HepG2 (cell line): ENCODE measurements around the gene ZBTB7B. TPM values are rescaled to one million over a fixed set of nuclear protein-coding genes. Genes with fewer than 3 reads are reported as not detected.

ENCODE experiments used
- ATAC-seq: fragments of 200-7000 bp; cut with Tn5 transposase; 3 replicates; pipeline ENCODE4 v1.9.1; 2020; ENCODE audit warnings: mild to moderate bottlenecking, moderate library complexity
- BruUV-seq: library from RNA; stranded (reverse); fragments of 400-500 nt; replicated peaks from 2 replicates; lab custom pipeline; 2021; lab: Mats Ljungman, UMichigan
- CTCF ChIA-PET: fragments of 300-600 bp; formaldehyde crosslinking; extraction: SDS; loops from one replicate; lab custom pipeline; 2021; ENCODE audit warnings: low total read pairs, inconsistent platforms, low intra/inter-chr PET ratio; lab: Yijun Ruan, JAX
- POLR2A ChIA-PET: fragments of 350-600 bp; sonication (Branson Sonifier 250); formaldehyde crosslinking; loops from one replicate; lab custom pipeline; 2020; ENCODE audit warnings: antibody characterized with exemption, inconsistent platforms; lab: Yijun Ruan, JAX
- DNase-seq: peaks from one replicate; pipeline ENCODE4 v3.0.0-alpha.2; 2015; ENCODE audit warnings: low spot score
- FAIRE-seq: peaks from 3 replicates; lab custom pipeline; 2011; peaks lifted over from hg19 to GRCh38; lab: Jason Lieb, UNC
- H2AFZ ChIP-seq: one replicate; pipeline ENCODE4 v1.6.1; 2011; ENCODE audit warnings: low read length, inconsistent platforms
- H3K27ac ChIP-seq: fragments of 300-600 bp; 3 replicates; pipeline ENCODE4 v1.8.0; 2011; ENCODE audit warnings: mixed run types, mild to moderate bottlenecking, mixed read lengths, low read length, inconsistent platforms; ENCODE audit not compliant: insufficient read depth; ENCODE audit errors: extremely low read length
- H3K27me3 ChIP-seq, 2 experiments: fragments of 200-600 bp in 1 of 2; 2 replicates in 1 of 2; 3 replicates in 1 of 2; pipeline versions ENCODE4 v1.6.0 to v1.8.0; 2011; ENCODE audit warnings: low read length in 2 of 2, mild to moderate bottlenecking in 2 of 2, moderate library complexity in 2 of 2, inconsistent platforms in 1 of 2; ENCODE audit not compliant: insufficient read depth in 2 of 2, control insufficient read depth in 1 of 2
- H3K36me3 ChIP-seq, 2 experiments: fragments of 200-600 bp in 1 of 2; replicated peaks in 1 of 2; 2 replicates in 1 of 2; 3 replicates in 1 of 2; pipeline versions ENCODE4 v1.5.1 to v1.8.0; 2011; ENCODE audit warnings: low read length in 2 of 2, inconsistent platforms in 1 of 2; ENCODE audit not compliant: insufficient read depth in 2 of 2, control insufficient read depth in 1 of 2
- H3K4me1 ChIP-seq: 2 replicates; pipeline ENCODE4 v1.5.1; 2012; ENCODE audit warnings: low read length, inconsistent platforms; ENCODE audit not compliant: insufficient read depth
- H3K4me2 ChIP-seq: 2 replicates; pipeline ENCODE4 v1.6.0; 2011; ENCODE audit warnings: low read depth, low read length, inconsistent platforms
- H3K4me3 ChIP-seq, 3 experiments: fragments of 200-600 bp in 1 of 3; sonication (generic), shearing (Covaris generic) in 1 of 3; replicated peaks in 1 of 3; 2 replicates each; pipeline ENCODE4 v1.5.1; 2011 to 2016; ENCODE audit warnings: low read length in 3 of 3, inconsistent platforms in 2 of 3, low read depth in 2 of 3, mild to moderate bottlenecking in 2 of 3, control low read depth in 1 of 3, mixed read lengths in 1 of 3; ENCODE audit not compliant: insufficient read depth in 1 of 3
- H3K79me2 ChIP-seq: one replicate; pipeline ENCODE4 v1.6.1; 2011; ENCODE audit warnings: low read length, inconsistent platforms; ENCODE audit not compliant: insufficient read depth
- H3K9ac ChIP-seq: 2 replicates; pipeline ENCODE4 v1.6.0; 2011; ENCODE audit warnings: mild to moderate bottlenecking, low read depth, low read length, inconsistent platforms; ENCODE audit not compliant: insufficient read depth
- H3K9me3 ChIP-seq: 2 replicates; pipeline ENCODE4 v1.5.1; 2012; ENCODE audit warnings: mild to moderate bottlenecking, low read length
- H4K20me1 ChIP-seq: 2 replicates; pipeline ENCODE4 v1.6.0; 2011; ENCODE audit warnings: inconsistent platforms, mild to moderate bottlenecking, low read length, moderate library complexity; ENCODE audit not compliant: insufficient read depth
- GTF2F1 ChIP-seq: fragments of 150-350 bp; IDR thresholded peaks from 2 replicates; pipeline ENCODE4 v1.6.1; 2014; ENCODE audit warnings: low read length
- JUND ChIP-seq: sonication (generic); formaldehyde crosslinking; IDR thresholded peaks from 2 replicates; pipeline ENCODE4 v1.8.0; 2022; ENCODE audit warnings: mild to moderate bottlenecking, missing genetic modification reagents
- KLF13 ChIP-seq: sonication (generic); formaldehyde crosslinking; IDR thresholded peaks from 2 replicates; pipeline ENCODE4 v1.4.0; 2020; ENCODE audit warnings: mild to moderate bottlenecking, missing genetic modification reagents
- SSRP1 ChIP-seq: IDR thresholded peaks from 2 replicates; pipeline ENCODE4 v1.6.1; 2016; ENCODE audit warnings: control low read depth
- TARDBP ChIP-seq: sonication (generic); formaldehyde crosslinking; IDR thresholded peaks from 2 replicates; pipeline ENCODE4 v1.8.0; 2022; ENCODE audit warnings: mild to moderate bottlenecking, missing genetic modification reagents
- TRIM24 ChIP-seq: sonication (generic); formaldehyde crosslinking; IDR thresholded peaks from 2 replicates; pipeline ENCODE4 v1.8.0; 2022; ENCODE audit warnings: mild to moderate bottlenecking, missing genetic modification reagents
- ZBTB21 ChIP-seq: sonication (generic); formaldehyde crosslinking; IDR thresholded peaks from 2 replicates; pipeline ENCODE4 v1.4.0; 2020; ENCODE audit warnings: missing genetic modification reagents
- ZBTB7B ChIP-seq: sonication (generic); formaldehyde crosslinking; IDR thresholded peaks from 2 replicates; pipeline ENCODE4 v1.4.0; 2020; ENCODE audit warnings: missing genetic modification reagents
- ZNF101 ChIP-seq: sonication (generic); formaldehyde crosslinking; IDR thresholded peaks from 2 replicates; pipeline ENCODE4 v1.4.0; 2020; ENCODE audit warnings: mild to moderate bottlenecking, low read depth, missing genetic modification reagents, borderline replicate concordance
- ZNF296 ChIP-seq: sonication (generic); formaldehyde crosslinking; conservative IDR thresholded peaks from 2 replicates; pipeline ENCODE4 v1.5.0; 2020; ENCODE audit warnings: mild to moderate bottlenecking, missing genetic modification reagents
- ZNF382 ChIP-seq: sonication (generic); formaldehyde crosslinking; IDR thresholded peaks from 2 replicates; pipeline ENCODE4 v1.5.0; 2020; ENCODE audit warnings: missing genetic modification reagents, mild to moderate bottlenecking, borderline replicate concordance
- ZNF510 ChIP-seq: sonication (generic); formaldehyde crosslinking; IDR thresholded peaks from 2 replicates; pipeline ENCODE4 v1.4.0; 2020; ENCODE audit warnings: low read depth, mild to moderate bottlenecking, missing genetic modification reagents
- ZNF619 ChIP-seq: sonication (generic); formaldehyde crosslinking; IDR thresholded peaks from 2 replicates; pipeline ENCODE4 v1.4.0; 2020; ENCODE audit warnings: mild to moderate bottlenecking, missing genetic modification reagents
- ZNF672 ChIP-seq: sonication (generic); formaldehyde crosslinking; IDR thresholded peaks from 2 replicates; pipeline ENCODE4 v1.8.1; 2022; ENCODE audit warnings: missing genetic modification reagents
- ZNF724P ChIP-seq: sonication (generic); formaldehyde crosslinking; IDR thresholded peaks from 2 replicates; pipeline ENCODE4 v1.8.0; 2022; ENCODE audit warnings: missing genetic modification reagents, borderline replicate concordance
- ZZZ3 ChIP-seq: sonication (generic); formaldehyde crosslinking; IDR thresholded peaks from 2 replicates; pipeline ENCODE4 v1.4.0; 2020; ENCODE audit warnings: missing genetic modification reagents, mild to moderate bottlenecking, borderline replicate concordance
- WGBS: methylation state at CpG from one replicate; pipeline ENCODE4 v1.1.6; 2017; ENCODE audit warnings: low lambda C conversion rate; 5-methylcytosine and 5-hydroxymethylcytosine counted together
- in situ Hi-C: cut with HindIII; loops from 2 replicates; pipeline ENCODE4 v1.10.0; 2017; ENCODE audit warnings: low pct_unique_long_range_greater_than_20kb; ENCODE audit not compliant: extremely low pct_ligation_motif_present
- intact Hi-C: fragments of 100-400 bp; cut with micrococcal nuclease; formaldehyde crosslinking; loops from one replicate; pipeline ENCODE4 v1.10.0; 2022; ENCODE audit not compliant: unreplicated experiment
- polyA plus RNA-seq, 8 experiments: library from polyadenylated mRNA; depleted of rRNA in 3 of 8; stranded (reverse) in 7 of 8; unstranded in 1 of 8; fragments of >200 nt; fragmentation: Illumina TruSeq in 4 of 8; extraction: Trizol in 4 of 8; gene quantifications; 2 replicates each; pipeline versions ENCODE4 v1.2.1 to v1.2.3, GENCODE V29; 2011 to 2016; ENCODE audit warnings: low read depth in 4 of 8, missing spikeins in 1 of 8, mixed read lengths in 1 of 8; ENCODE audit not compliant: insufficient read depth in 1 of 8
- total RNA-seq, 5 experiments: library from RNA; depleted of rRNA; stranded (reverse); fragments of >200 nt; fragmentation: Illumina TruSeq; extraction: Trizol; gene quantifications; 2 replicates each; pipeline ENCODE4 v1.2.3, GENCODE V29; 2016; ENCODE audit warnings: low read depth in 1 of 5

Gene ZBTB7B
- total and polyA plus RNA-seq, 2 of the 13 experiments (the other 11 are each of a cell fraction or from before 2014, with no cell fraction given) = 15.5 to 17.5 TPM

DNA sequence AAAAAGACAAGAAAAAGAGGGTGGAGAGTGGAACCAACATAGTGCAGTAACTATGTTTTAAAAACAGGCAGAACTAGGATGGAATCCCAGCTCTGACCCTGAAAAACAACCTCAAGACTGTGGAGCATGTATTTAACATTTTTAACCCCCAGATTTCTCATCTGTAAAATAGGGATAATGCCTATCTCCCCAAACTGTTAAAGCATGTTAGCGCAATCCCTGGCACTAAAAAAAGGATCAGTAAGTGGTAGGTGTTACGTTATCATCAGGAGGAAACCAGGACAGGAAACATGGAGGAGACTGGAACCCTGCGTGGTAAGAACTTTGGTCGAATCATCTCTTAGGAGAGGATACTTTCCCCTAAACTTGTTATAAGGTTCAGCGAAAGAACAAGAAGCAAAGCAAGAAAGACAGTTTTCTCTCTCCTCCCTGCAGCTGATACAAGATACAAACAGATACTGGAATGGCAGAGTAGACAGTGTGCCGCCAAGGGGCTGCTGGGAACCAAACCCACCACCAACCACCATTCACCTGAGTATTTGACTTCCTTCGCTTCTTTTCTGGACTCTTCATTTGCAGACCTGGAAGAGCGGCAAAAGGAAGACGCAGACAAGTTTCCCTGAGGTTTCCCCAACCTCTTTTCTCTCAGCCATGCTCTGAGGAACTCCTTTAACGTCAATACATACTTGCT lies 42.0 kb upstream of the ZBTB7B start:
- no peaks in the 10 kb centered on the region; a peak in 1 of 5 replicates for H3K27me3 ChIP-seq
- TSS peak; percentile 48 for BruUV-seq
- ATAC-seq = no peak
- H4K20me1 ChIP-seq = no peaks in the 10 kb centered on the region
- H3K4me1 ChIP-seq = peaks cover 51% of the 10 kb centered on the region
- H3K79me2 ChIP-seq = peaks cover 17% of the 10 kb centered on the region
- FAIRE-seq = no peak
- peak overlapping the region; percentile 97 for H3K9ac ChIP-seq
- intact Hi-C loops = loop anchor here (2.0 kb wide), 1 partner anchor 40 kb away; no protein-coding TSS in a partner anchor
- 62% methylated on average over 10 of the region's 10 CpGs for WGBS
- DNase-seq = no peak
- peak overlapping the region; percentile 96 for H3K27ac ChIP-seq
- H3K9me3 ChIP-seq = no peaks in the 10 kb centered on the region
- peak overlapping the region; percentile 92 for H3K4me2 ChIP-seq
- POLR2A ChIA-PET = interaction anchor here (0.6 to 8.3 kb wide), 11 partner anchors 13 to 124 kb away, joined by 3 to 148 read pairs (median 8); partner anchors contain the start of genes ADAM15, CKS1B, FLAD1 and PMVK
- TF ChIP-seq ZNF672 (CRISPR knock-in tag) = 0 out of 2 replicates have a peak, but pooled peaks have one; percentile 4
- TF ChIP-seq JUND (CRISPR knock-in tag) = no peak
- TF ChIP-seq, all 625 proteins: peak for 1
- no peak overlapping the region for H2AFZ ChIP-seq
- H3K4me3 ChIP-seq = peak overlapping the region; percentile 72 to 87 (median 80)
- peaks cover 13 to 37% of the 10 kb centered on the region in 2 experiments; a peak in 4 of 5 replicates for H3K36me3 ChIP-seq
- in situ Hi-C loops = loop anchor here (5.0 kb wide), 1 partner anchor 37 kb away; no protein-coding TSS in a partner anchor
- CTCF ChIA-PET = interaction anchor here (0.6 to 3.7 kb wide), 2 partner anchors 57 to 91 kb away, joined by 3 to 24 read pairs; no protein-coding TSS in a partner anchor

DNA sequence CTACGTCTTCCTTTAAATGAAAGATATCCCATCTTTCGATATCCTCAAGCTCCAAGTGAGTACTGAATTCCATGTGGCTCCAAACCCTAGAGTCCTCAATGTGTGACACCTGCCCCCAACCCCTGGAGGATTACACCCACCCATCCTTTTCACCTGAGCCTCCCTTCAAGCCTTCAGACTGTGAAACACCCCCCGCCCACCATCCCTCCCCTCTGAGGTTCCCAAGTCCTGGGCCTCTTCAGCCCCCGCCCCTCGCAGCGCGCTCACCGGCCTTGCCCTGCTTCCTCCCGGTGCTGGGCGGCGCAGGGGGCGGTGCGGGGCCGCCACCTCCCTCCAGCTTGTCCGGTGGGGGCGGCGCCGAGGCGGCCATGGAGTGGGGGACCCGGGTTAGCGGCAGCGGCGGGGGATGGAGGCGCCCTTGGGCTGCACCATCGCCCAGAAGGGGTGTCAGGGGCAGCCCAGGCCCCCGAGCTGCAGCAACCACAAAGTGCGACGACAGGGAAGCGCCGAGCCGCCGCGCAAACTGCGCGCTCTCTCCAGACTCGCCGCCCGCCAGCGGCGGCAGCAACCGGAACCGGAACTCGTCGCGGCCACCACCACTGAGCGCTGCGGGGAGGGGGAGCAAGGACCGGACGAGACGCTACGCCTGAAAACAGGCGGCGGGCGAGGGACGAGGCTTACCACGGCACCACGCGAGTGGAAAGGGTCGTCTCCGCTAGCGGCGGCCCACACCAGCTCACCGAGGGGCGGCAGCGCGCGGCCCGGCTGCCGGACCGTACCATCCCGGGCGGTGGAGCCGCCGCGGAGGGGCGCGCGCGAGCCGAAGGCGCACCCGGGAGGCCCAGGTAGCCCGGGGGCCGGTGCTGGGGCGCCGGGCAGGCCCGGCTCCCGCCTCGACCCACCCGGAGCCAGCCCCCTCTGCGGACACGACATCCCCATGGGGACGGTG lies 41.1 kb upstream of the ZBTB7B start, which contains the start of gene PYGO2:
PYGO2 (minus strand) TSS at position 576 of the 949 bp plus-strand sequence; CDS start at position 370, 206 bp downstream.
- no peaks in the 10 kb centered on the region for H4K20me1 ChIP-seq
- H2AFZ ChIP-seq = no peak within 1 kb of the TSS
- H3K36me3 ChIP-seq = peaks cover 14 to 45% of the 10 kb centered on the region in 2 experiments
- H3K9me3 ChIP-seq = no peaks in the 10 kb centered on the region
- intact Hi-C loops = loop anchor here (2.0 kb wide), 1 partner anchor 39 kb away; no protein-coding TSS in a partner anchor
- H3K79me2 ChIP-seq = peaks cover 17% of the 10 kb centered on the region
- peak within 1 kb of the TSS; percentile 92 for H3K4me2 ChIP-seq
- peak within 1 kb of the TSS; percentile 97 for H3K9ac ChIP-seq
- in situ Hi-C loops = loop anchor here (5.0 kb wide), 1 partner anchor 36 kb away; no protein-coding TSS in a partner anchor
- no peaks in the 10 kb centered on the region; a peak in 1 of 5 replicates for H3K27me3 ChIP-seq
- ATAC-seq (peak; percentile 87), FAIRE-seq (peak; percentile 55), DNase-seq (peak; percentile 65)
- peak within 1 kb of the TSS; percentile 96 for H3K27ac ChIP-seq
- CTCF ChIA-PET = interaction anchor here (0.9 to 3.7 kb wide), 4 partner anchors 11 to 100 kb away, joined by 3 to 24 read pairs (median 4); no protein-coding TSS in a partner anchor
- WGBS = 3% methylated on average over 37 of the region's 93 CpGs
- POLR2A ChIA-PET = interaction anchor here (0.6 to 8.3 kb wide), 11 partner anchors 12 to 123 kb away, joined by 3 to 148 read pairs (median 8); partner anchors contain the start of genes ADAM15, CKS1B, FLAD1 and PMVK
- BruUV-seq = no TSS peak
- H3K4me3 ChIP-seq = peak within 1 kb of the TSS; percentile 72 to 87 (median 80)
- peaks cover 48% of the 10 kb centered on the region for H3K4me1 ChIP-seq
- TF ChIP-seq GTF2F1 = no peak
- no peak for TF ChIP-seq ZNF101
- TF ChIP-seq ZBTB21 (CRISPR knock-in tag) = no peak
- no peak for TF ChIP-seq ZZZ3
- peak; percentile 50; the same call in 1 of the 2 replicates for TF ChIP-seq TARDBP (CRISPR knock-in tag)
- TF ChIP-seq ZNF510 = peak; percentile 60; the same call in 1 of the 2 replicates
- no peak; the same call in none of the 2 replicates for TF ChIP-seq ZNF619 (CRISPR knock-in tag)
- TF ChIP-seq ZNF724P (CRISPR knock-in tag) = no peak
- TF ChIP-seq ZNF296 (CRISPR knock-in tag) = no peak
- no peak; the same call in 1 of the 2 replicates for TF ChIP-seq SSRP1 (CRISPR knock-in tag)
- no peak for TF ChIP-seq TRIM24 (CRISPR knock-in tag)
- TF ChIP-seq KLF13 (CRISPR knock-in tag) = no peak
- no peak for TF ChIP-seq ZNF382 (CRISPR knock-in tag)
- peak; percentile 55 for TF ChIP-seq ZBTB7B (CRISPR knock-in tag)
